Heart right ventricle (tissue), 16 donors: Measurements from ENCODE around the gene SGTB. TPM values are rescaled to one million over a fixed set of nuclear protein-coding genes. Genes with fewer than 3 reads are reported as not detected.

Source experiments
- ATAC-seq, 8 donors: fragments of 200-7000 bp; cut with Tn5 transposase; one replicate each; pipeline ENCODE4 v1.9.1; 2020; ENCODE audit warnings: mild to moderate bottlenecking in 8 of 8, moderate library complexity in 8 of 8, moderate number of reproducible peaks in 1 of 8
- DNase-seq, 2 donors: peaks; one replicate each; pipeline ENCODE4 v3.0.0-alpha.2; 2020
- H3K27ac ChIP-seq, 10 donors: fragments of 200-600 bp; sonication (generic) in 2 of 10; one replicate each; pipeline versions ENCODE4 v1.5.0 to v1.8.0; 2020 to 2022; ENCODE audit warnings: mild to moderate bottlenecking in 3 of 10
- H3K27me3 ChIP-seq, 7 donors: fragments of 200-600 bp; one replicate each; pipeline ENCODE4 v1.8.0; 2021 to 2022; ENCODE audit warnings: mild to moderate bottlenecking in 2 of 7
- H3K36me3 ChIP-seq, 9 donors: fragments of 200-600 bp; sonication (generic) in 1 of 9; one replicate each; pipeline versions ENCODE4 v1.5.0 to v1.8.0; 2020 to 2022; ENCODE audit warnings: mild to moderate bottlenecking in 2 of 9
- H3K4me1 ChIP-seq, 9 donors: fragments of 200-600 bp; sonication (generic) in 1 of 9; one replicate each; pipeline versions ENCODE4 v1.5.0 to v1.8.0; 2020 to 2022; ENCODE audit warnings: mild to moderate bottlenecking in 4 of 9
- H3K4me3 ChIP-seq, 10 donors: fragments of 200-600 bp; sonication (generic) in 2 of 10; one replicate each; pipeline versions ENCODE4 v1.5.0 to v1.8.0; 2020 to 2022; ENCODE audit warnings: mild to moderate bottlenecking in 7 of 10, moderate library complexity in 2 of 10
- H3K9me3 ChIP-seq, 11 donors: fragments of 200-600 bp in 10 of 11; sonication (generic) in 2 of 11; one replicate each; pipeline versions ENCODE4 v1.5.0 to v1.8.0; 2013 to 2022; ENCODE audit warnings: mild to moderate bottlenecking in 2 of 11, control low read depth in 1 of 11, moderate library complexity in 1 of 11
- CTCF ChIP-seq, 9 donors: fragments of 200-600 bp; sonication (generic) in 2 of 9; IDR thresholded peaks; one replicate each; pipeline versions ENCODE4 v1.5.0 to v1.8.0; 2021 to 2022; ENCODE audit warnings: antibody characterized with exemption in 9 of 9, mild to moderate bottlenecking in 5 of 9, moderate library complexity in 1 of 9
- WGBS, 2 donors: extraction: QIAGEN DNeasy Blood & Tissue Kit; methylation state at CpG; one replicate each; pipeline ENCODE4 v1.1.7; 2013; ENCODE audit warnings: inconsistent platforms in 1 of 2; 5-methylcytosine and 5-hydroxymethylcytosine counted together
- intact Hi-C, 10 donors: fragments of 100-400 bp; cut with DNase I; formaldehyde crosslinking; loops; one replicate each; pipeline versions ENCODE4 v1.11.1 to v1.14.2; 2022
- polyA plus RNA-seq, 2 donors: library from polyadenylated mRNA; stranded (reverse); fragments of 200-250 nt; gene quantifications; one replicate each; pipeline ENCODE4 v1.2.3, GENCODE V29; 2013
- total RNA-seq, 10 donors: library from RNA; stranded (reverse); fragmentation: NEBNext Ultra II Directional in 3 of 10; extraction: Animal tissue kit (Norgen Biotek cat#: 25700) in 3 of 10; gene quantifications; one replicate each; pipeline versions ENCODE4 v1.2.1 to v1.2.4, GENCODE V29; 2021 to 2023
- donor health status: Arrhythmogenic right ventricular cardiomyopathy.
- donor health status: ischemic (EF 13 %, LVEDD 7.1; RV severe dilation, severe dysfunction).
- donor health status: healthy with polysubstance abuse.
- donor health status: DM: no; HTN: yes; CAD: no.
- donor health status: DM: no; HTN: no; CAD: no.
- donor health status: ischemic (EF 25% LVEDD 6.9; RV normal size, moderate dysfunction).
- donor health status: ischemic (EF 25% LVEDD 5.7; RV mildly dilated, moderate dysfunction).
- donor health status: healthy.
- donor health status: DM: yes; HTN: yes; CAD: no.
- donor health status: Ischemic cardiomyopathy.
- donor health status: ischemic (EF 35%, LVEDD 5.7; RV mildly dilated, moderate dysfunction).
- donor health status: nonischemic (EF 11% LVEDD 7.7; RV severe dilation, severe dysfunction).
- donor health status: DM: yes; HTN: yes; CAD: no.
- donor health status: PGD.
- donor health status: ischemic (EF 29% LVEDD 5.4; RV normal size, mild dysfunction).
- donor health status: nonischemic (EF 23%, LVEDD 6.1; RV moderate dilation, normal function).

Gene SGTB
- total and polyA plus RNA-seq, 12 donors: 1.5 to 9.7 (median 6.1) TPM

GRCh38 chr5:65728218-65728617 is 6.3 kb upstream of the SGTB start:
- Histone ChIP-seq H3K4me3 (no peak overlapping the region), H3K9me3 (peaks cover 0 to 3% (median 0%) of the 10 kb centered on the region in 11 donors), H3K27ac (no peak overlapping the region), H3K27me3 (no peaks in the 10 kb centered on the region), H3K36me3 (no peaks in the 10 kb centered on the region), H3K4me1 (peaks cover 0 to 41% (median 2%) of the 10 kb centered on the region in 9 donors)
- WGBS, 2 donors: 94 to 97% methylated on average over 1 of the region's 1 CpG
- DNase-seq (no peak), ATAC-seq (no peak)
- intact Hi-C loops: loop anchor here in 1 of 10 donors (10.0 kb wide), 1 partner anchor 197 kb away; the partner anchor contains the start of gene ERBIN
- TF ChIP-seq CTCF (IDR thresholded peaks at IDR 0.05): no peak

GRCh38 chr5:65727491-65728156 is 5.7 kb upstream of the SGTB start:
- Histone ChIP-seq H3K4me3 (no peak overlapping the region), H3K4me1 (peaks cover 0 to 47% (median 4%) of the 10 kb centered on the region in 9 donors), H3K36me3 (no peaks in the 10 kb centered on the region), H3K9me3 (peaks cover 0 to 3% (median 0%) of the 10 kb centered on the region in 11 donors), H3K27ac (peak overlapping the region in 1 of 10 donors; percentile 47), H3K27me3 (no peaks in the 10 kb centered on the region)
- no peak for TF ChIP-seq CTCF (IDR thresholded peaks at IDR 0.05)
- DNase-seq (no peak), ATAC-seq (no peak)
- intact Hi-C loops: loop anchor here in 1 of 10 donors (10.0 kb wide), 1 partner anchor 197 kb away; the partner anchor contains the start of gene ERBIN
- 85 to 91% methylated on average over 7 of the region's 7 CpGs for WGBS, 2 donors

- Histone ChIP-seq H3K4me1 (peaks cover 4 to 56% (median 16%) of the 10 kb centered on the region in 9 donors), H3K27ac (peak overlapping the region in 9 of 10 donors; percentile 30 to 90 (median 79)), H3K4me3 (peak overlapping the region; percentile 70 to 100 (median 97)), H3K27me3 (no peaks in the 10 kb centered on the region), H3K36me3 (peaks cover 0 to 18% (median 0%) of the 10 kb centered on the region in 9 donors), H3K9me3 (no peaks in the 10 kb centered on the region)
- peak in 6 of 8 donors; percentile 17 to 35 (median 28) for ATAC-seq
- intact Hi-C loops: loop anchor here in 1 of 10 donors (10.0 kb wide), 1 partner anchor 202 kb away; the partner anchor contains the start of gene ERBIN
- DNase-seq: no peak
- TF ChIP-seq CTCF (IDR thresholded peaks at IDR 0.05): no peak
- WGBS, 2 donors: 5 to 7% methylated on average over 28 of the region's 28 CpGs
Measured at GRCh38 chr5:65722575-65723403, 880 bp upstream of the SGTB start.

GRCh38 chr5:65721050-65721719 is 724 bp downstream of the SGTB start:
- ATAC-seq: peak; percentile 32 to 68 (median 58)
- WGBS, 2 donors: 5 to 6% methylated on average over 19 of the region's 19 CpGs

More at GRCh38 chr5:65721050-65721719, 724 bp downstream of the SGTB start:
- Histone ChIP-seq H3K27ac (peak overlapping the region in 9 of 10 donors; percentile 63 to 90 (median 79)), H3K4me1 (peaks cover 4 to 46% (median 16%) of the 10 kb centered on the region in 9 donors), H3K27me3 (no peaks in the 10 kb centered on the region), H3K4me3 (peak overlapping the region; percentile 70 to 100 (median 97)), H3K36me3 (peaks cover 0 to 31% (median 0%) of the 10 kb centered on the region in 9 donors), H3K9me3 (no peaks in the 10 kb centered on the region)
- TF ChIP-seq CTCF (IDR thresholded peaks at IDR 0.05): no peak
- intact Hi-C loops: loop anchor here in 1 of 10 donors (10.0 kb wide), 1 partner anchor 204 kb away; the partner anchor contains the start of gene ERBIN
- peak; percentile 51 to 64 for DNase-seq
